GM18951 (cell line): Measurements from ENCODE around the gene MTG1.

Experiments used
- POLR2A ChIP-seq: IDR thresholded peaks from 4 replicates; pipeline ENCODE4 v1.6.1; 2011; ENCODE audit warnings: mild to moderate bottlenecking; ENCODE audit not compliant: insufficient read length, insufficient read depth; ENCODE audit errors: extremely low read depth
- in situ Hi-C: fragments of 300-500 bp; cut with MboI; formaldehyde crosslinking; loops from one replicate; pipeline ENCODE4 v1.12.0; 2022; ENCODE audit warnings: low sequenced_read_pairs, mixed read lengths, inconsistent platforms; ENCODE audit not compliant: unreplicated experiment

The MTG1 gene

GRCh38 chr10:133442191-133442966 lies 48.4 kb downstream of the MTG1 start:
- in situ Hi-C loops, result no loop called here
- no peak for TF ChIP-seq POLR2A

- TF ChIP-seq POLR2A, result no peak
- in situ Hi-C loops, result no loop called here
These were observed 49.3 kb downstream of the MTG1 start for GRCh38 chr10:133442967-133443924.

- TF ChIP-seq POLR2A, result no peak
- in situ Hi-C loops, result no loop called here
These were observed 50.6 kb downstream of the MTG1 start for GRCh38 chr10:133444342-133445267.

GRCh38 chr10:133445268-133445732 lies 51.3 kb downstream of the MTG1 start:
- in situ Hi-C loops, result no loop called here
- TF ChIP-seq POLR2A, result no peak

- in situ Hi-C loops, result no loop called here
- no peak for TF ChIP-seq POLR2A
These were observed 52.1 kb downstream of the MTG1 start for GRCh38 chr10:133445751-133446708.

GRCh38 chr10:133446979-133447378 lies 53.0 kb downstream of the MTG1 start:
- TF ChIP-seq POLR2A, result no peak
- in situ Hi-C loops, result no loop called here

DNA sequence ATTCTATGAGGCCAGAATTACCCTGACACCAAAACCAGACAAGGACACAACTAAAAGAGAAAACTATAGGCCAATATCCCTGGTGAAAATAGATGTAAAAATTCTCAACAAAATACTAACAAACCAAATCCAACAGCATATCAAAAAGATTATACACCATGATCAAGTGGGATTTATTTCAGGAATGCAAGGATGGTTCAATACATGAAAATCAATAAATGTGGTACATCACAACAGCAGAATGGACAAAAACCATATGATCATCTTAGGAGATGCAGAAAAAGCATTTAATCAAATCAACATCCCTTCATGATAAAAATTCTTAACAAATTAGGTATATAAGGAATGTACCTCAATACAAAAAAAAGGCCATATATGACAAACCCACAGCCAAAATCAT lies 54.2 kb downstream of the MTG1 start:
- no peak for TF ChIP-seq POLR2A
- in situ Hi-C loops, result no loop called here

GRCh38 chr10:133451346-133451745 lies 57.4 kb downstream of the MTG1 start:
- no peak for TF ChIP-seq POLR2A
- in situ Hi-C loops, result no loop called here

- in situ Hi-C loops, result no loop called here
- TF ChIP-seq POLR2A, result no peak
These were observed 58.5 kb downstream of the MTG1 start for GRCh38 chr10:133452453-133452852.

DNA sequence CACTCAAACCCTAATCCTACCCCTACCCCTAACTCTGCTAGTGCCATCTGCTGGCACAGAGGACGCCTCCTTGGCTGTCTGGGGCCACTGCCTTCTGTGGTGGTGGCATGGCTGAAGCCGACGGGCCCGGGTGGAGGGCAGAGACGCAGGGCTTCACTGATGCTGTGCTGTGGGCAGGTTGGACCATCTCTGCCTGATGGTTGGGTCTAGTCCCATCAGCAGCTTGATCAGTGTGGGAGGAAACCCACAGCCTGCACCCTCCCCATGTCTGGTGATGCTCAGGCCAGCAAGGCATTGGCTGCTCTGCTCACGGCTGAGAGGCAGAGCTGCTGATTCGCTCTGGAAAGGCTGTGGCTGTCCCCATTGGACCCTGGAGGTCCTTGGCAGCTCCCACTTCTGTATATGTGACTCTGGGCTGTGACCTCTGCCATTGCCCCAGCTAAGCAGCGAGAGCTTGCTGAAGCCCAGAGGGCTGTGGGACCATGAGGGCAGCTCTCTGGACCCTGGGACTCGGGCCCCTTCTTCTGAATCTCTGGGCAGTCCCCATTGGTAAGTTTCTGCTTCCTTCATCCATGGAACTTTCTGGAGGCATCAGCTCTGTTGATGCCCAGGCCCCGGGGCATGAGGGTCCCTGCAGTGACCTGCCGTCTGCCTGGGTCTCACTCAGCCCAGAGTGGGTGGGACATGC lies 59.7 kb downstream of the MTG1 start, which contains the start of gene SCART1:
Gene SCART1 (plus strand): TSS at position 430 of the 688 bp plus-strand sequence. CDS start 53 bp downstream, at position 483.
- in situ Hi-C loops, result no loop called here
- TF ChIP-seq POLR2A, result no peak
